GM12878 (cell line): ENCODE results near the gene UBE2G2. TPM values are rescaled to one million over a fixed set of nuclear protein-coding genes. Genes with fewer than 3 reads are reported as not detected.
A peak's percentile ranks its signal among the peaks of the same experiment; 100 is the strongest.

Source experiments
- ATAC-seq: fragments of 200-7000 bp; cut with Tn5 transposase; 3 replicates; pipeline ENCODE4 v1.9.1; 2020; ENCODE audit warnings: mild to moderate bottlenecking, moderate library complexity
- BruUV-seq: library from RNA; stranded (reverse); fragments of 400-500 nt; replicated peaks from 2 replicates; lab custom pipeline; 2021; lab: Mats Ljungman, UMichigan
- CTCF ChIA-PET: fragments of 300-600 bp; sonication (Branson Sonifier 250); formaldehyde crosslinking; extraction: SDS; loops from one replicate; lab custom pipeline; 2021; ENCODE audit warnings: inconsistent platforms; lab: Yijun Ruan, JAX
- POLR2A ChIA-PET: fragments of 350-600 bp; formaldehyde crosslinking; extraction: SDS; loops from one replicate; lab custom pipeline; 2021; ENCODE audit warnings: inconsistent platforms; lab: Charles Lee
- RAD21 ChIA-PET: fragments of 300-600 bp; sonication (Branson Sonifier 250); formaldehyde crosslinking; loops from one replicate; lab custom pipeline; 2023; ENCODE audit warnings: antibody characterized with exemption; ENCODE audit not compliant: unreplicated experiment; lab: Charles Lee
- SMC1A ChIA-PET: fragments of 300-600 bp; sonication (Branson Sonifier 250); formaldehyde crosslinking; loops from one replicate; lab custom pipeline; 2023; ENCODE audit not compliant: unreplicated experiment, uncharacterized antibody; lab: Charles Lee
- DNase-seq: peaks from one replicate; pipeline ENCODE4 v3.0.0-alpha.2; 2011; ENCODE audit warnings: low read depth, low spot score
- FAIRE-seq: peaks from 3 replicates; lab custom pipeline; 2011; peaks lifted over from hg19 to GRCh38; lab: Jason Lieb, UNC
- H2AFZ ChIP-seq: 2 replicates; pipeline ENCODE4 v1.6.0; 2011; ENCODE audit warnings: low read depth, low read length, control low read depth; ENCODE audit not compliant: control insufficient read depth
- H3K27ac ChIP-seq: 2 replicates; pipeline ENCODE4 v1.5.1; 2011; ENCODE audit warnings: control low read depth; ENCODE audit not compliant: control insufficient read depth, insufficient read depth
- H3K27me3 ChIP-seq, 2 experiments: replicated peaks in 1 of 2; 2 replicates each; pipeline versions ENCODE4 v1.6.0 to v1.6.1; 2011; ENCODE audit warnings: low read length in 1 of 2; ENCODE audit not compliant: control insufficient read depth in 2 of 2, insufficient read depth in 2 of 2
- H3K36me3 ChIP-seq, 2 experiments: 2 replicates each; pipeline ENCODE4 v1.5.1; 2011; ENCODE audit warnings: low read length in 1 of 2; ENCODE audit not compliant: control insufficient read depth in 2 of 2, insufficient read depth in 2 of 2
- H3K4me1 ChIP-seq: 2 replicates; pipeline ENCODE4 v1.6.1; 2011; ENCODE audit warnings: mild to moderate bottlenecking, low read length, moderate library complexity, mixed read lengths; ENCODE audit not compliant: control insufficient read depth, insufficient read depth
- H3K4me2 ChIP-seq: 2 replicates; pipeline ENCODE4 v1.6.0; 2011; ENCODE audit warnings: control low read depth; ENCODE audit not compliant: control insufficient read depth, insufficient read depth
- H3K4me3 ChIP-seq: fragments of 200-600 bp; sonication (generic); 2 replicates; pipeline ENCODE4 v1.5.1; 2016
- H3K79me2 ChIP-seq: 2 replicates; pipeline ENCODE4 v1.6.0; 2011; ENCODE audit warnings: low read length; ENCODE audit not compliant: control insufficient read depth, insufficient read depth
- H3K9ac ChIP-seq: 2 replicates; pipeline ENCODE4 v1.8.0; 2011; ENCODE audit warnings: low read length, control low read depth, mixed read lengths; ENCODE audit not compliant: control insufficient read depth, insufficient read depth
- H3K9me3 ChIP-seq: replicated peaks from 3 replicates; pipeline ENCODE4 v1.5.1; 2011; ENCODE audit warnings: mild to moderate bottlenecking, low read length; ENCODE audit not compliant: control insufficient read depth, insufficient read depth
- H4K20me1 ChIP-seq: 2 replicates; pipeline ENCODE4 v1.6.0; 2011; ENCODE audit not compliant: control insufficient read depth, insufficient read depth
- ATF7 ChIP-seq: fragments of 450-650 bp; IDR thresholded peaks from 2 replicates; pipeline ENCODE4 v1.6.1; 2016; ENCODE audit warnings: low read depth, mild to moderate bottlenecking
- BMI1 ChIP-seq: fragments of 450-650 bp; IDR thresholded peaks from 2 replicates; pipeline ENCODE4 v1.6.1; 2016; ENCODE audit warnings: mild to moderate bottlenecking, moderate library complexity, borderline replicate concordance
- DPF2 ChIP-seq: fragments of 450-650 bp; IDR thresholded peaks from 2 replicates; pipeline ENCODE4 v1.6.1; 2017; ENCODE audit warnings: mild to moderate bottlenecking
- ESRRA ChIP-seq: IDR thresholded peaks from 2 replicates; pipeline ENCODE4 v1.6.1; 2012; ENCODE audit warnings: mild to moderate bottlenecking, low read length, improper control_type of control experiment
- IRF3 ChIP-seq: fragments of 450-650 bp; IDR thresholded peaks from 2 replicates; pipeline ENCODE4 v1.6.1; 2014; ENCODE audit warnings: mild to moderate bottlenecking
- JUND ChIP-seq: IDR thresholded peaks from 2 replicates; pipeline ENCODE4 v1.6.1; 2012; ENCODE audit warnings: low read depth, mild to moderate bottlenecking, low read length, improper control_type of control experiment, moderate library complexity
- NFXL1 ChIP-seq: fragments of 450-650 bp; IDR thresholded peaks from 2 replicates; pipeline ENCODE4 v1.6.1; 2017; ENCODE audit warnings: antibody characterized with exemption, mild to moderate bottlenecking, borderline replicate concordance
- NR2F1 ChIP-seq: fragments of 450-650 bp; conservative IDR thresholded peaks from 2 replicates; pipeline ENCODE4 v1.6.1; 2017; ENCODE audit warnings: mild to moderate bottlenecking
- POLR2A ChIP-seq: IDR thresholded peaks from 2 replicates; pipeline ENCODE4 v1.6.1; 2011; ENCODE audit warnings: low read depth, mild to moderate bottlenecking, low read length
- POLR2AphosphoS2 ChIP-seq: IDR thresholded peaks from 2 replicates; pipeline ENCODE4 v1.6.1; 2011; ENCODE audit warnings: low read depth, mild to moderate bottlenecking, low read length, improper control_type of control experiment, moderate library complexity
- RELA ChIP-seq: fragments of 450-650 bp; IDR thresholded peaks from 2 replicates; pipeline ENCODE4 v1.8.0; 2014; ENCODE audit warnings: borderline replicate concordance; ENCODE audit not compliant: partially characterized antibody
- TAF1 ChIP-seq: IDR thresholded peaks from 2 replicates; pipeline ENCODE4 v1.6.1; 2011; ENCODE audit warnings: mild to moderate bottlenecking, low read depth, low read length, borderline replicate concordance
- USF1 ChIP-seq: IDR thresholded peaks from 2 replicates; pipeline ENCODE4 v1.6.1; 2011; ENCODE audit warnings: borderline replicate concordance, low read depth, mild to moderate bottlenecking, moderate library complexity, mixed read lengths, low read length; ENCODE audit not compliant: insufficient read depth; ENCODE audit errors: extremely low read length
- USF2 ChIP-seq: IDR thresholded peaks from 2 replicates; pipeline ENCODE4 v1.6.1; 2011; ENCODE audit warnings: low read depth, low read length, improper control_type of control experiment, borderline replicate concordance
- ZNF207 ChIP-seq: fragments of 450-650 bp; IDR thresholded peaks from 2 replicates; pipeline ENCODE4 v1.6.1; 2014; ENCODE audit warnings: antibody characterized with exemption, mild to moderate bottlenecking, borderline replicate concordance
- ZNF687 ChIP-seq: fragments of 450-650 bp; IDR thresholded peaks from 2 replicates; pipeline ENCODE4 v1.6.1; 2017; ENCODE audit warnings: mild to moderate bottlenecking, moderate library complexity
- WGBS: methylation state at CpG from one replicate; pipeline ENCODE4 v1.1.6; 2016; ENCODE audit warnings: low lambda C conversion rate; ENCODE audit not compliant: insufficient replicate concordance, insufficient coverage; ENCODE audit errors: missing lambda C conversion rate; 5-methylcytosine and 5-hydroxymethylcytosine counted together
- in situ Hi-C: fragments of 300-500 bp; cut with MboI; formaldehyde crosslinking; loops from 9 replicates; pipeline ENCODE4 v1.14.3; 2018; ENCODE audit warnings: mixed read lengths
- intact Hi-C: fragments of 100-400 bp; cut with micrococcal nuclease; formaldehyde crosslinking; loops from one replicate; pipeline ENCODE4 v1.14.2; 2022; ENCODE audit not compliant: unreplicated experiment
- polyA plus RNA-seq, 11 experiments: library from polyadenylated mRNA; depleted of rRNA in 4 of 11; unstranded in 6 of 11; stranded (reverse) in 5 of 11; fragments of >200 nt; fragmentation: Nextera tagmentation in 4 of 11; fragmentation: Illumina TruSeq in 1 of 11; extraction: Ambion mirVana in 4 of 11; extraction: Trizol in 1 of 11; gene quantifications; 1 replicate in 1 of 11; 2 replicates in 10 of 11; pipeline versions ENCODE4 v1.2.1 to v1.2.3, GENCODE V29; 2011 to 2016; ENCODE audit warnings: inconsistent platforms in 2 of 11, missing spikeins in 2 of 11, low read depth in 1 of 11
- total RNA-seq, 4 experiments: library from RNA; depleted of rRNA in 3 of 4; stranded (reverse); fragments of >200 nt in 3 of 4; fragmentation: Illumina TruSeq in 1 of 4; extraction: Trizol in 1 of 4; gene quantifications; 2 replicates each; pipeline versions ENCODE4 v1.2.1 to v1.2.3, GENCODE V29; 2013 to 2021

Gene UBE2G2
- total and polyA plus RNA-seq, 10 of the 15 experiments (the other 5 are each of a cell fraction or from before 2014, with no cell fraction given), result 27.0 to 139 (median 75.9) TPM

- peaks cover 0 to 2% of the 10 kb centered on the region in 2 experiments; a peak in 2 of 4 replicates for H3K36me3 ChIP-seq
- ChIA-PET RAD21 (interaction anchor here (1.0 to 1.1 kb wide), 3 partner anchors 24 to 114 kb away, joined by 3 to 8 read pairs (median 4); partner anchors contain the start of gene PTTG1IP), SMC1A (no interaction called here), CTCF (interaction anchor here (1.0 to 1.1 kb wide), 3 partner anchors 17 to 307 kb away, joined by 3 to 4 read pairs (median 4); partner anchors contain the start of genes PTTG1IP and UBE2G2), POLR2A (interaction anchor here (0.9 to 1.0 kb wide), 4 partner anchors 17 to 109 kb away, joined by 3 to 5 read pairs (median 3); partner anchors contain the start of gene UBE2G2)
- no peaks in the 10 kb centered on the region for H3K27me3 ChIP-seq
- FAIRE-seq (peak; percentile 83), ATAC-seq (peak; percentile 82), DNase-seq (no peak)
- H3K27ac ChIP-seq, result peak within 1 kb of the TSS; percentile 81
- no peaks in the 10 kb centered on the region for H4K20me1 ChIP-seq
- H3K9me3 ChIP-seq, result peaks cover 3% of the 10 kb centered on the region; the same call in 1 of the 3 replicates
- H3K9ac ChIP-seq, result peak within 1 kb of the TSS; percentile 81
- peak within 1 kb of the TSS; percentile 90 for H3K4me3 ChIP-seq
- peak within 1 kb of the TSS; percentile 75 for H2AFZ ChIP-seq
- in situ Hi-C loops (no loop called here), intact Hi-C loops (loop anchor here (5.0 kb wide), 2 partner anchors 54 to 114 kb away; partner anchors contain the start of gene PTTG1IP)
- H3K79me2 ChIP-seq, result peaks cover 26% of the 10 kb centered on the region
- WGBS, result under 1% methylated on average over 43 of the region's 108 CpGs
- TSS peak; percentile 86 for BruUV-seq
- H3K4me1 ChIP-seq, result no peaks in the 10 kb centered on the region
- H3K4me2 ChIP-seq, result peak within 1 kb of the TSS; percentile 85
- peak; percentile 82; the same call in 1 of the 2 replicates for TF ChIP-seq ZNF207
- no peak for TF ChIP-seq ESRRA
- TF ChIP-seq NR2F1, result peak; percentile 87
- peak; percentile 55; the same call in 1 of the 2 replicates for TF ChIP-seq POLR2AphosphoS2
- TF ChIP-seq TAF1, result peak; percentile 79; the same call in 1 of the 2 replicates
- TF ChIP-seq IRF3, result 0 out of 2 replicates have a peak, but pooled peaks have one; percentile 36
- peak; percentile 96 for TF ChIP-seq USF1
- TF ChIP-seq USF2, result peak; percentile 76
- peak; percentile 85 for TF ChIP-seq RELA
- TF ChIP-seq POLR2A, result peak; percentile 95
- no peak for TF ChIP-seq JUND
- no peak for TF ChIP-seq BMI1
- peak; percentile 79 for TF ChIP-seq DPF2
- TF ChIP-seq ZNF687, result peak; percentile 80
- TF ChIP-seq ATF7, result no peak
- no peak for TF ChIP-seq NFXL1
Measured at GRCh38 chr21:44817914-44818639, 16.5 kb upstream of the UBE2G2 start, which contains the start of gene SUMO3. Gene SUMO3, minus strand, starts transcription at chr21:44818062. Its CDS starts 94 bp downstream, at chr21:44817968.
